AG04449 (cell line): ENCODE results near the gene ASCC3.

Source experiments
- CTCF ChIA-PET: fragments of 350-600 bp; formaldehyde crosslinking; extraction: SDS; loops from one replicate; lab custom pipeline; 2021; ENCODE audit warnings: antibody characterized with exemption; lab: Yijun Ruan, JAX
- POLR2A ChIA-PET: fragments of 400-600, 350-600 bp; formaldehyde crosslinking; extraction: SDS; loops from one replicate; lab custom pipeline; 2020; ENCODE audit warnings: antibody characterized with exemption, inconsistent platforms; lab: Yijun Ruan, JAX
- DNase-seq: peaks from one replicate; pipeline ENCODE4 v3.0.0-alpha.2; 2010; ENCODE audit warnings: low read depth, low spot score
- H3K4me3 ChIP-seq: 2 replicates; pipeline ENCODE4 v1.5.1; 2011; ENCODE audit warnings: low read depth, mild to moderate bottlenecking, control low read depth, low read length
- CTCF ChIP-seq: IDR thresholded peaks from one replicate; pipeline ENCODE4 v1.5.1; 2011; ENCODE audit warnings: mild to moderate bottlenecking, moderate library complexity, low read length, control low read depth, inconsistent platforms; ENCODE audit not compliant: insufficient read depth; ENCODE audit errors: missing control alignments

ASCC3 gene

GRCh38 chr6:100620085-100620840 lies 260.9 kb downstream of the ASCC3 start:
- TF ChIP-seq CTCF: no peak
- H3K4me3 ChIP-seq: no peak overlapping the region
- POLR2A ChIA-PET: no interaction called here
- DNase-seq: peak; percentile 89
- CTCF ChIA-PET: interaction anchor here (0.8 to 1.4 kb wide), 3 partner anchors 37 to 505 kb away, joined by 3 read pairs; no protein-coding TSS in a partner anchor

DNA sequence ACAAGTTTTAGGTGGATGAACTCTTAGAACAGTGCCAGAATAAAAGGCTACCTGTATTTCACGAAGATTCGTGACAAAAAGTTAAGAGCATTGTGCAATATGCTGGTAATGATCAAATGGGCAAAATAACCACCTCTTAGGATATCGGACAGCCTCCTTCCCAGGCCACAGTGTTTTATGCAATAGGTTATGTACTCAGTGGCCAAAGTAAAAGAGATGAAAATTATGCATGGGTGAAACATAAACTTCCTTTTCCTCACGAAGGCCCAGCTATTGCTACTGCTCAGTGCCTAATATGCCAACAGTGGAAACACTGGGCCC lies 262.8 kb downstream of the ASCC3 start:
- no peak for TF ChIP-seq CTCF
- no peak overlapping the region for H3K4me3 ChIP-seq
- no peak for DNase-seq
- CTCF ChIA-PET: interaction anchor here (1.2 kb wide), 1 partner anchor 9 kb away, joined by 3 read pairs; no protein-coding TSS in a partner anchor
- POLR2A ChIA-PET: no interaction called here

DNA sequence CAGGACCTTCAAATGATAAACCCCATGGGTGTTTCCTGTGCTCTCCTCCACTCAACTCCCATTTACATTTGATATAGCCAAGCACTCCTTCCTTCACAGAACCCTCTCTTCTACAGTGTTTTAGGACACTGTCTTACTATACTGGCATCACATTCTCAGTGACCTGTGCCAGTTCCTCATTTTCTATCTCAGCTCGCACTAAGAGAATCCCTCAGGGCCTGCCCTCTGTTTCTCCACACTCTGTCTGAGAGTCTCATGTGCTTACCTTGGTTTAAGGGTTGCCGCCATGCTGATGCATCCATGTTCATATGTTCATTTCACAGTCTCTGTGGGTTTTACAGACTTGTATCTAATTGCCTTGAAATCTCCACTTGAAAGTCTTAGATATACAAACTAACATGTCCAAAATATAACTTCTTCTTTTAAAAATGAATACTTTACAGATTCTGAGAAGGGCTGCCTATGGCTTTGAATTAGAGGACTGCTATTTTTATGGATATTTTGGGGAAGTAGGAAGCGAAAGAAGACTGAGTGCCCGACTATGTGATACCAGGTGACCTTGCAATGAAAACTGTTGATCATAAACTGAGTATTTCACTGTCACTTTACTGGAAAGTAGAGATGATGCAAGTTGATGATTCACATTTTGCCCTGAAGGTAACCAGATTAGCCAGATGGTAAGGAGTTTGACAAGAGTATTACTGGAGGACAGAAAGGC lies 263.3 kb downstream of the ASCC3 start:
- ChIA-PET POLR2A (no interaction called here), CTCF (interaction anchor here (1.4 to 1.5 kb wide), 2 partner anchors 8 to 46 kb away, joined by 4 read pairs; no protein-coding TSS in a partner anchor)
- TF ChIP-seq CTCF: no peak
- no peak overlapping the region for H3K4me3 ChIP-seq
- no peak for DNase-seq

DNA sequence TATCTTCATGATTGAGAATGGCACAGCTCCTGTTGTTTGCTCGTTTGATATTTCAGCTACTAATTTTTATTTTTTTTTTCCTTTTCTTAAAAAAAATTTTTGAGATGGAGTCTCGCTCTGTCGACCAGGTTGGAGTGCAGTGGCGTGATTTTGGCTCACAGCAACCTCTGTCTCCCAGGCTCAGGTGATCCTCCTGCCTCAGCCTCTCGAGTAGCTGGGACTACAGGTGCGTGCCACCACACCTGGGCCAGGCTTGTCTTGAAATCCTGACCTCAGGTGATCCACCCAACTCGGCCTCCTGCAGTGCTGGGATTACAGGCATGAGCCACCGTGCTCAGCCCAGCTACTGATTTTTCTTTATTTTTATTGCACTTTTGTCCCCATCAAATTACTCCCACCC lies 266.2 kb downstream of the ASCC3 start:
- ChIA-PET POLR2A (no interaction called here), CTCF (interaction anchor here (0.9 kb wide), 1 partner anchor 869 kb away, joined by 3 read pairs; no protein-coding TSS in a partner anchor)
- H3K4me3 ChIP-seq: no peak overlapping the region
- no peak for TF ChIP-seq CTCF
- no peak for DNase-seq

- CTCF ChIA-PET: no interaction called here
- no peak overlapping the region for H3K4me3 ChIP-seq
- POLR2A ChIA-PET: no interaction called here
- no peak for TF ChIP-seq CTCF
- no peak for DNase-seq
These were observed 266.7 kb downstream of the ASCC3 start for GRCh38 chr6:100614386-100614785.

DNA sequence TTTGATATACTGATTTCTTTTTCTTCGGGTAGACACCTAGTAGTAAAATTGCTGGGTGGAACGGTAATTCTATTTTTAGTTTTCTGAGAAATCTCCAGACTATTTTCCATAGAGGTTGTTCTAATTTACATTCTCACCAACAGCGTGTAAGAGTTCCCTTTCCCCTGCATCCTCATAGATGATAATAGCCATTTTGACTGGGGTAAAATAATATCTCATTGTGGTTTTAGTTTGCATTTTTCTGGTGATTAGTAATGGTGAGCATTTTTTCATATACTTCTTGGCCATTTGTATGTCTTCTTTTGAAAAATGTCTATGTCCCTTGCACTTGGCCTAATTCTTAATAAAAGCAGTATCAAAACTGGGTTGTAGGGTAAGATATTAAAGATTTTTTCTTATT lies 267.5 kb downstream of the ASCC3 start:
- CTCF ChIA-PET: no interaction called here
- no peak overlapping the region for H3K4me3 ChIP-seq
- no peak for TF ChIP-seq CTCF
- no peak for DNase-seq
- POLR2A ChIA-PET: no interaction called here
